HUES48 (cell line): Measurements from ENCODE around the gene ADH5.
"Not testable (repeated sequence)": the region's sequence is repeated elsewhere in the genome, so short reads cannot be mapped to it uniquely, and the experiment has no call there.

Experiments used
- H3K27ac ChIP-seq: one replicate; pipeline ENCODE4 v1.7.0; 2013; ENCODE audit warnings: low read depth, low read length, inconsistent platforms
- H3K27me3 ChIP-seq: 2 replicates; pipeline ENCODE4 v1.6.1; 2013; ENCODE audit warnings: mild to moderate bottlenecking, low read length; ENCODE audit not compliant: control insufficient read depth, insufficient read depth
- H3K36me3 ChIP-seq: 2 replicates; pipeline ENCODE4 v1.6.1; 2013; ENCODE audit warnings: low read length; ENCODE audit not compliant: control insufficient read depth, insufficient read depth
- H3K4me1 ChIP-seq: 2 replicates; pipeline ENCODE4 v1.6.1; 2013; ENCODE audit warnings: mild to moderate bottlenecking, low read length; ENCODE audit not compliant: control insufficient read depth, insufficient read depth
- H3K4me3 ChIP-seq: 2 replicates; pipeline ENCODE4 v1.5.1; 2013; ENCODE audit warnings: mild to moderate bottlenecking, low read depth, low read length
- H3K9ac ChIP-seq: 2 replicates; pipeline ENCODE4 v1.6.1; 2013; ENCODE audit warnings: mild to moderate bottlenecking, low read depth, low read length, moderate library complexity
- H3K9me3 ChIP-seq: 2 replicates; pipeline ENCODE4 v1.6.1; 2013; ENCODE audit warnings: low read length; ENCODE audit not compliant: control insufficient read depth, insufficient read depth

The ADH5 gene

GRCh38 chr4:99088481-99089365 lies at the start of gene ADH5:
Gene ADH5 (minus strand): TSS chr4:99088788. CDS start chr4:99088700, 88 bp downstream.
- peaks cover 25% of the 10 kb centered on the region for H3K36me3 ChIP-seq
- peak within 1 kb of the TSS; percentile 98 for H3K4me3 ChIP-seq
- H3K9me3 ChIP-seq, result no peaks in the 10 kb centered on the region
- no peaks in the 10 kb centered on the region for H3K27me3 ChIP-seq
- peak within 1 kb of the TSS; percentile 90 for H3K27ac ChIP-seq
- peaks cover 18% of the 10 kb centered on the region for H3K4me1 ChIP-seq
- peak within 1 kb of the TSS; percentile 97 for H3K9ac ChIP-seq

- no peak overlapping the region for H3K4me3 ChIP-seq
- no peaks in the 10 kb centered on the region for H3K27me3 ChIP-seq
- H3K9me3 ChIP-seq, result no peaks in the 10 kb centered on the region
- H3K36me3 ChIP-seq, result no peaks in the 10 kb centered on the region
- no peaks in the 10 kb centered on the region for H3K4me1 ChIP-seq
- no peak overlapping the region for H3K27ac ChIP-seq
- H3K9ac ChIP-seq, result no peak overlapping the region
Measured at GRCh38 chr4:99136329-99136728, 47.7 kb upstream of the ADH5 start.

GRCh38 chr4:99135541-99136162 lies 47.1 kb upstream of the ADH5 start:
- H3K27ac ChIP-seq, result no peak overlapping the region
- no peak overlapping the region for H3K9ac ChIP-seq
- no peaks in the 10 kb centered on the region; the same call in 1 of the 2 replicates for H3K9me3 ChIP-seq
- H3K4me1 ChIP-seq, result no peaks in the 10 kb centered on the region
- no peaks in the 10 kb centered on the region for H3K27me3 ChIP-seq
- H3K4me3 ChIP-seq, result no peak overlapping the region
- H3K36me3 ChIP-seq, result no peaks in the 10 kb centered on the region

- Histone ChIP-seq H3K27ac (no peak overlapping the region), H3K4me1 (no peaks in the 10 kb centered on the region)
Measured at GRCh38 chr4:99134586-99134985, 46.0 kb upstream of the ADH5 start.

GRCh38 chr4:99131378-99131777 lies 42.8 kb upstream of the ADH5 start:
- no peaks in the 10 kb centered on the region for H3K36me3 ChIP-seq
- H3K9ac ChIP-seq, result no peak overlapping the region
- H3K27ac ChIP-seq, result no peak overlapping the region
- peaks cover 24% of the 10 kb centered on the region for H3K9me3 ChIP-seq
- no peaks in the 10 kb centered on the region for H3K27me3 ChIP-seq
- H3K4me3 ChIP-seq, result no peak overlapping the region
- H3K4me1 ChIP-seq, result no peaks in the 10 kb centered on the region

More at GRCh38 chr4:99134586-99134985, 46.0 kb upstream of the ADH5 start:
- H3K27me3 ChIP-seq, result no peaks in the 10 kb centered on the region
- no peak overlapping the region for H3K4me3 ChIP-seq
- no peak overlapping the region for H3K9ac ChIP-seq
- H3K36me3 ChIP-seq, result no peaks in the 10 kb centered on the region
- peaks cover 8% of the 10 kb centered on the region for H3K9me3 ChIP-seq

GRCh38 chr4:99126376-99126775 lies 37.8 kb upstream of the ADH5 start:
- H3K4me3 ChIP-seq, result no peak overlapping the region
- H3K27me3 ChIP-seq, result no peaks in the 10 kb centered on the region
- no peak overlapping the region for H3K9ac ChIP-seq
- no peaks in the 10 kb centered on the region for H3K36me3 ChIP-seq
- H3K4me1 ChIP-seq, result no peaks in the 10 kb centered on the region
- H3K9me3 ChIP-seq, result peaks cover 24% of the 10 kb centered on the region
- H3K27ac ChIP-seq, result no peak overlapping the region

GRCh38 chr4:99121008-99121407 lies 32.4 kb upstream of the ADH5 start:
- Histone ChIP-seq H3K9ac (no peak overlapping the region), H3K36me3 (no peaks in the 10 kb centered on the region), H3K27me3 (no peaks in the 10 kb centered on the region), H3K4me1 (peaks cover 10% of the 10 kb centered on the region; the same call in 1 of the 2 replicates), H3K27ac (no peak overlapping the region), H3K9me3 (peaks cover 4% of the 10 kb centered on the region), H3K4me3 (no peak overlapping the region)

GRCh38 chr4:99120501-99120900 lies 31.9 kb upstream of the ADH5 start:
- no peaks in the 10 kb centered on the region for H3K36me3 ChIP-seq
- H3K4me3 ChIP-seq, result no peak overlapping the region
- no peaks in the 10 kb centered on the region for H3K27me3 ChIP-seq
- peaks cover 10% of the 10 kb centered on the region; the same call in 1 of the 2 replicates for H3K4me1 ChIP-seq
- H3K9me3 ChIP-seq, result peaks cover 4% of the 10 kb centered on the region
- no peak overlapping the region for H3K9ac ChIP-seq
- no peak overlapping the region for H3K27ac ChIP-seq

- Histone ChIP-seq H3K27ac (no peak overlapping the region), H3K27me3 (no peaks in the 10 kb centered on the region), H3K4me1 (peaks cover 10% of the 10 kb centered on the region; the same call in 1 of the 2 replicates), H3K4me3 (no peak overlapping the region), H3K36me3 (no peaks in the 10 kb centered on the region), H3K9me3 (peaks cover 4% of the 10 kb centered on the region), H3K9ac (no peak overlapping the region)
Measured at GRCh38 chr4:99117876-99118693, 29.5 kb upstream of the ADH5 start.

GRCh38 chr4:99117122-99117841 lies 28.7 kb upstream of the ADH5 start:
- peaks cover 10% of the 10 kb centered on the region; the same call in 1 of the 2 replicates for H3K4me1 ChIP-seq
- H3K9me3 ChIP-seq, H3K4me3 ChIP-seq, H3K36me3 ChIP-seq, H3K9ac ChIP-seq, H3K27me3 ChIP-seq, H3K27ac ChIP-seq: not testable (repeated sequence)
